Naive thymus-derived CD4-positive, alpha-beta T cell (primary cell): ENCODE results near the gene AMBRA1. TPM values are rescaled to one million over a fixed set of nuclear protein-coding genes. Genes with fewer than 3 reads are reported as not detected.
A peak's percentile ranks its signal among the peaks of the same experiment; 100 is the strongest.

Experiments used
- ATAC-seq: fragments of 150-1000 bp; cut with Tn5 transposase; 2 replicates; pipeline ENCODE4 v1.10.0; 2021; ENCODE audit warnings: mild to moderate bottlenecking, moderate library complexity
- CTCF ChIA-PET: fragments of 350-600 bp; sonication (Branson Sonifier 250); formaldehyde crosslinking; loops from one replicate; lab custom pipeline; 2021; ENCODE audit warnings: antibody characterized with exemption; lab: Charles Lee
- POLR2A ChIA-PET: fragments of 350-600 bp; sonication (Branson Sonifier 250); formaldehyde crosslinking; loops from one replicate; lab custom pipeline; 2021; ENCODE audit warnings: antibody characterized with exemption, inconsistent platforms; lab: Charles Lee
- DNase-seq, 9 donors: peaks; one replicate each; pipeline versions ENCODE4 v3.0.0 to v3.0.0-alpha.2; 2020 to 2022; ENCODE audit warnings: mixed read lengths in 1 of 9
- H3K27ac ChIP-seq: one replicate; pipeline ENCODE4 v1.7.0; 2013; ENCODE audit warnings: mild to moderate bottlenecking, low read depth, low read length, moderate library complexity
- H3K27me3 ChIP-seq, 2 donors: one replicate each; pipeline ENCODE4 v1.7.0; 2013; ENCODE audit warnings: low read length in 2 of 2, mild to moderate bottlenecking in 2 of 2, moderate library complexity in 2 of 2; ENCODE audit not compliant: control insufficient read depth in 2 of 2, insufficient read depth in 2 of 2
- H3K36me3 ChIP-seq, 3 experiments: 1 replicate in 2 of 3; 2 replicates in 1 of 3; pipeline ENCODE4 v1.7.0; 2013; ENCODE audit warnings: low read length in 3 of 3, mild to moderate bottlenecking in 3 of 3, moderate library complexity in 1 of 3; ENCODE audit not compliant: insufficient read depth in 3 of 3, control insufficient read depth in 2 of 3
- H3K4me1 ChIP-seq, 2 donors: one replicate each; pipeline ENCODE4 v1.7.0; 2013; ENCODE audit warnings: low read length in 2 of 2, mild to moderate bottlenecking in 2 of 2, moderate library complexity in 1 of 2; ENCODE audit not compliant: control insufficient read depth in 2 of 2, insufficient read depth in 2 of 2
- H3K4me3 ChIP-seq: 2 replicates; pipeline ENCODE4 v1.7.0; 2013; ENCODE audit warnings: mild to moderate bottlenecking, low read length
- H3K9me3 ChIP-seq, 3 experiments: 1 replicate in 2 of 3; 2 replicates in 1 of 3; pipeline ENCODE4 v1.7.0; 2013; ENCODE audit warnings: low read length in 3 of 3; ENCODE audit not compliant: control insufficient read depth in 2 of 3
- H3K27ac Mint-ChIP-seq, 9 donors: one replicate each; pipeline ENCODE4 v1.8.0; 2020 to 2022; ENCODE audit warnings: mixed read lengths in 9 of 9, mild to moderate bottlenecking in 8 of 9, moderate library complexity in 5 of 9, inconsistent platforms in 2 of 9
- H3K27me3 Mint-ChIP-seq, 5 donors: one replicate each; pipeline ENCODE4 v1.8.0; 2021 to 2022; ENCODE audit warnings: mixed read lengths in 5 of 5, mild to moderate bottlenecking in 1 of 5
- H3K36me3 Mint-ChIP-seq, 5 donors: one replicate each; pipeline ENCODE4 v1.8.0; 2020 to 2022; ENCODE audit warnings: mixed read lengths in 5 of 5, mild to moderate bottlenecking in 3 of 5, inconsistent platforms in 1 of 5
- H3K4me1 Mint-ChIP-seq, 7 donors: one replicate each; pipeline ENCODE4 v1.8.0; 2020 to 2022; ENCODE audit warnings: mixed read lengths in 7 of 7, mild to moderate bottlenecking in 3 of 7, inconsistent platforms in 1 of 7
- H3K4me3 Mint-ChIP-seq, 10 donors: one replicate each; pipeline ENCODE4 v1.8.0; 2020 to 2022; ENCODE audit warnings: mild to moderate bottlenecking in 10 of 10, mixed read lengths in 10 of 10, moderate library complexity in 6 of 10, inconsistent platforms in 2 of 10
- H3K9me3 Mint-ChIP-seq, 11 donors: one replicate each; pipeline ENCODE4 v1.8.0; 2020 to 2022; ENCODE audit warnings: mixed read lengths in 11 of 11, mild to moderate bottlenecking in 4 of 11, inconsistent platforms in 1 of 11, moderate library complexity in 1 of 11
- intact Hi-C, 2 donors: fragments of 100-400 bp; cut with micrococcal nuclease; formaldehyde crosslinking; loops; one replicate each; pipeline ENCODE4 v1.15.1; 2023
- polyA plus RNA-seq, 2 donors: library from polyadenylated mRNA; unstranded; fragments of 300-500 nt; fragmentation: Illumina TruSeq; gene quantifications; one replicate each; pipeline ENCODE4 v1.2.3, GENCODE V29; 2021
- total RNA-seq, 6 experiments: library from RNA in 5 of 6; stranded (reverse) in 5 of 6; gene quantifications; 1 replicate in 5 of 6; 2 replicates in 1 of 6; pipeline ENCODE4 v1.2.3 and lab custom pipeline; 2021 to 2026

AMBRA1 gene
- total and polyA plus RNA-seq, 7 experiments from 2014 or later = 8.9 to 48.7 (median 41.2) TPM

DNA sequence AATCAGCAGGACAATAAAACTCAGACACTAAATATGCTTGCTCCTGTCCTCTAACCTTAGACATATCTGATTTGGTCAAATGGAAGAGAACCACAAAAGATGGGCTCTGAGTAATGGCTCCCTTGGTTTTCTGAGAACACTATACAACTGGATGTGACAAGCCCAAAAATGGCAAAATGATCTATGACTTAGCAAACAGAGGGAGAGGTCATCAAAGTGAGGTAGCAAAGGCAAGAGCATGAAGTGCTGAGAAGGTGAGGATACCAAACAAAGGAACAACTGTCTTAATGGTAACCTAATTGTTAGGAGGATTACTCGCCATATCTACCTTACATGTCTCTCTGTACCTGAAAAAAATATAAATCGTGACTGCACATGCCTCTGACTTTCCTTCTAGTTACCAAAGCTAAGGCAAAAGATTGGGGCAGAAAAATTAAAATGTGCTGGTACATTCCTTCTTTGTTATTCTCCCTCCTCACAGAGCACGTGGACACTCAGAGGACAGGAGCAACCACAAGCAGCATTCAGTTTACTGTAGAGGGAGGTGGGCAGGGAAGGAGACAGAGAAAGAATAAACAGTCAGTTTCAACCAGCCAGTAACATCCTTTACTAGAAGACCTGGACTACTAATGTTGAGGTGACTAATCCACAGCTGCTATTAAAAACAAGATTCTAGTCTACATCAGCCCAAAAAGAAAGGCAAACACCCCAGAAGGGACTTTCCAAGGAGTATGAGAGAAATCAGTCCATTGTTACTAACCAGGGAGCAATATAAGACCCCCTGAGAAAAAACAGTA is 88.8 kb downstream of the AMBRA1 start:
- peak overlapping the region in 2 of 9 donors; percentile 56 to 65 for H3K27ac Mint-ChIP-seq
- peaks cover 12 to 52% (median 34%) of the 10 kb centered on the region in 5 donors for H3K36me3 Mint-ChIP-seq
- no peaks in the 10 kb centered on the region for H3K9me3 ChIP-seq
- no peak overlapping the region for H3K4me3 ChIP-seq
- no peaks in the 10 kb centered on the region for H3K9me3 Mint-ChIP-seq
- peaks cover 5 to 44% (median 11%) of the 10 kb centered on the region in 3 experiments for H3K36me3 ChIP-seq
- CTCF ChIA-PET = no interaction called here
- no peaks in the 10 kb centered on the region for H3K4me1 ChIP-seq
- DNase-seq (no peak), ATAC-seq (no peak)
- no peak overlapping the region for H3K4me3 Mint-ChIP-seq
- POLR2A ChIA-PET = no interaction called here
- no peak overlapping the region for H3K27ac ChIP-seq
- no peaks in the 10 kb centered on the region for H3K27me3 ChIP-seq
- H3K4me1 Mint-ChIP-seq = peaks cover 4 to 26% (median 7%) of the 10 kb centered on the region in 7 donors
- intact Hi-C loops = no loop called here
- no peaks in the 10 kb centered on the region for H3K27me3 Mint-ChIP-seq

DNA sequence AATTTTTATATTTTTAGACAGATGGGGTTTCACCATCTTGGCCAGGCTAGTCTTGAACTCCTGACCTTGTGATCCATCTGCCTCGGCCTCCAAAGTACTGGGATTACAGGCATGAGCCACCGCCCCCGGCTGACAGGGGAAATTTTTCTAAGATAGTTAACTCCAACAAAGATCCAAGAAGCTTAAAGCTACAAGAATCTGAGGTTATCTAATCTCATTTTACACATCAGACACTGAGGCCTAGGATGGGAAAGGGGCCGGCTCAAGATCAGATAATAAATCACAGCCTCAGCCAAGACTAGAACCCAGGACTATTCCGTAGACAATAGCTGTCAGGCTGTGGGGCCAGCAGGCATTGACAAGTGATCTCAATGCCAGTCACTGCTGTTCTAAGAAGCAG is 94.0 kb downstream of the AMBRA1 start:
- Mint-ChIP-seq H3K27ac (no peak overlapping the region), H3K27me3 (no peaks in the 10 kb centered on the region), H3K4me3 (no peak overlapping the region), H3K36me3 (peaks cover 2 to 38% (median 13%) of the 10 kb centered on the region in 5 donors), H3K4me1 (peaks cover 0 to 16% (median 7%) of the 10 kb centered on the region in 7 donors), H3K9me3 (no peaks in the 10 kb centered on the region)
- H3K4me3 ChIP-seq = no peak overlapping the region
- H3K36me3 ChIP-seq = peaks cover 5 to 22% (median 13%) of the 10 kb centered on the region in 3 experiments
- no peak overlapping the region for H3K27ac ChIP-seq
- intact Hi-C loops = loop anchor here in 1 of 2 donors (2.0 kb wide), 1 partner anchor 15 kb away; no protein-coding TSS in a partner anchor
- no peak for ATAC-seq
- POLR2A ChIA-PET = interaction anchor here (1.7 kb wide), 1 partner anchor 9 kb away, joined by 6 read pairs; no protein-coding TSS in a partner anchor
- H3K4me1 ChIP-seq = no peaks in the 10 kb centered on the region
- CTCF ChIA-PET = interaction anchor here (0.6 to 1.6 kb wide), 2 partner anchors 10 to 336 kb away, joined by 4 to 5 read pairs; no protein-coding TSS in a partner anchor
- H3K27me3 ChIP-seq = no peaks in the 10 kb centered on the region
- no peak for DNase-seq
- no peaks in the 10 kb centered on the region for H3K9me3 ChIP-seq

DNA sequence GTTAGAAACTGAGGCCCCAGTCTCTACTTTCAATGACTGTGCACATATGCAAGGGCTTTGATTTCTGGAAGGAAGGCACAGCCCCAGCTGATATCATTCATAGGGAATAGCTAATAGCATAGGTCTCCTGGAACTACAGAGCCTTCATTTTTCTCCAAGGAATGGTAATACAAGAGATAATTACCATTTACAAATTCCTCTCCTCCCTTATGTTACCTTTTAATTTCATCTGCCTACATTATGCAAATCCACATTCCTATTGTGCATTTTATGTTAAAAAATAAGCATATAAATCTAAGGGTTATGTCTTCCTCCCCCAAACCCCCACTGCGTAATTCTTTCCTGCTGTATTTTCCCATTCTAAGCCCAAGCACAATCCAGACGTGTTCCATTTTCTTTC is 94.9 kb downstream of the AMBRA1 start:
- H3K4me1 ChIP-seq = no peaks in the 10 kb centered on the region
- intact Hi-C loops = loop anchor here in 1 of 2 donors (2.0 kb wide), 1 partner anchor 14 kb away; no protein-coding TSS in a partner anchor
- DNase-seq (no peak), ATAC-seq (no peak)
- Mint-ChIP-seq H3K9me3 (no peaks in the 10 kb centered on the region), H3K27ac (peak overlapping the region in 1 of 9 donors; percentile 1), H3K36me3 (peaks cover 0 to 42% (median 10%) of the 10 kb centered on the region in 5 donors), H3K4me3 (no peak overlapping the region), H3K4me1 (peaks cover 0 to 16% (median 6%) of the 10 kb centered on the region in 7 donors), H3K27me3 (no peaks in the 10 kb centered on the region)
- no peaks in the 10 kb centered on the region for H3K27me3 ChIP-seq
- peaks cover 0 to 22% (median 11%) of the 10 kb centered on the region in 3 experiments for H3K36me3 ChIP-seq
- CTCF ChIA-PET = interaction anchor here (0.6 to 1.6 kb wide), 2 partner anchors 9 to 337 kb away, joined by 4 to 5 read pairs; no protein-coding TSS in a partner anchor
- H3K4me3 ChIP-seq = no peak overlapping the region
- H3K9me3 ChIP-seq = no peaks in the 10 kb centered on the region
- POLR2A ChIA-PET = interaction anchor here (1.7 kb wide), 1 partner anchor 8 kb away, joined by 6 read pairs; no protein-coding TSS in a partner anchor
- H3K27ac ChIP-seq = no peak overlapping the region

DNA sequence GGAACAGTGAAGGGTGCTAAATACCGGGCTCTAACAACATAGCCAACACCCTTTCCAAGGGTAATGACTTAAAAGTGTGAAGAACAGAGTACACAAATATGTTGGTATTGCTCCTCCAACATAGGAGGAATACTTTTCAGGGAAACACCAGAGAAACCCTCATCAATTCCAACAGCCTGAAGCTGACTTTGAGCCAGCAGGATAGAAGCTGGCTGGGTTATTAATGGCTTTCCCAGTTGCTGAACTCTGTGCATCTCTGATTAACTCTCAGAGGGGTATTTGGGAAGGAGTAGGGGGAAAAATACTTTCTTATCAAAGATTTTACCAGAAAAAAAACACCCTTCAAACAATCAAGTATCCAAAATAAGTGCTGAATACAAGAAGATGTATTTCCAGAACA is 95.6 kb downstream of the AMBRA1 start:
- no peaks in the 10 kb centered on the region for H3K9me3 Mint-ChIP-seq
- Histone ChIP-seq H3K4me3 (no peak overlapping the region), H3K27ac (no peak overlapping the region), H3K36me3 (peaks cover 0 to 27% (median 15%) of the 10 kb centered on the region in 3 experiments), H3K9me3 (no peaks in the 10 kb centered on the region), H3K4me1 (no peaks in the 10 kb centered on the region), H3K27me3 (no peaks in the 10 kb centered on the region)
- ATAC-seq (no peak), DNase-seq (no peak)
- ChIA-PET CTCF (no interaction called here), POLR2A (no interaction called here)
- peaks cover 0 to 50% (median 9%) of the 10 kb centered on the region in 5 donors for H3K36me3 Mint-ChIP-seq
- peak overlapping the region in 4 of 9 donors; percentile 18 to 55 (median 44) for H3K27ac Mint-ChIP-seq
- H3K4me3 Mint-ChIP-seq = no peak overlapping the region
- intact Hi-C loops = loop anchor here in 1 of 2 donors (2.0 kb wide), 1 partner anchor 13 kb away; no protein-coding TSS in a partner anchor
- H3K27me3 Mint-ChIP-seq = no peaks in the 10 kb centered on the region
- H3K4me1 Mint-ChIP-seq = peaks cover 0 to 16% (median 6%) of the 10 kb centered on the region in 7 donors

DNA sequence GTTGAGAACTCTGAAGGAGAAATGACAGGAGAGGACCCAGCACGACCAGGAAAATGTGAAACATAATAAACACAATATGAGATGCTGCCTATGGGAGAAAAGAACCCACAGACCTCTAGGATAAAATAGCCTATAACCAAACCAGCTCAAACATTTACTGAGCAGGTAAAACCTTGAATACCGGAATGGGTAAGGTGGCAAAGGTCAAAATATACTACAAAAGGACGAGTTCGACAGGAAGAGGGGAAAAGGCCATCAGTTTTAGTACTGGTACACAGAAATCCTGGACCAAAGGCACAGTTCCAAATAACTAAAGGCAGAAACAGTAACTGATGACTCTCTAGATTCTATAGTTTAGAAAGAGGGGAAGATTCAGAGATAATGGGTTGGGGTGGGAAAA is 96.3 kb downstream of the AMBRA1 start:
- Mint-ChIP-seq H3K36me3 (peaks cover 0 to 49% (median 6%) of the 10 kb centered on the region in 5 donors), H3K27me3 (no peaks in the 10 kb centered on the region)

DNA sequence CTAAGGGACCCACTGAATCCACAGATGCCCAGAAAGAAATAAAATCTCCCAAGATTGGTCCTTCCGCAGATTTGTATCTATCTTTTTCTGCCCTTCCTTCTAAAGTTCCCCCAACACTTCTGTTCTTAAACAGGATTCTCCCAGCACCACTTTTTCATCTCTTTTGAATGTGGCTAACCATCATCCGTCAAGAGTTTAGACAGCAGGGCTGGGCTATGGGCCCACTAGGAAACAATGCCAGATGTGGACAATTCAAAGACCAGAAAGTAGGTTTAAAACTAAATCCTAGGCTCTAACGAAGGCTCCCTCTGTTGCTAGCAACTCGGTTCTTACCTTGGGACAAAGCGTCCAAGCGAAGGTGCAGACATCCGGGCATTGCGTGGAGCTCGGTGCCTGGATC is 100.0 kb downstream of the AMBRA1 start:
- Histone ChIP-seq H3K9me3 (no peaks in the 10 kb centered on the region), H3K27me3 (no peaks in the 10 kb centered on the region), H3K27ac (no peak overlapping the region), H3K4me3 (no peak overlapping the region), H3K36me3 (peaks cover 0 to 52% (median 20%) of the 10 kb centered on the region in 3 experiments), H3K4me1 (no peaks in the 10 kb centered on the region)
- H3K4me1 Mint-ChIP-seq = peaks cover 0 to 25% (median 8%) of the 10 kb centered on the region in 7 donors
- peaks cover 0 to 38% (median 8%) of the 10 kb centered on the region in 5 donors for H3K36me3 Mint-ChIP-seq
- intact Hi-C loops = no loop called here
- DNase-seq (no peak), ATAC-seq (no peak)
- ChIA-PET POLR2A (no interaction called here), CTCF (no interaction called here)
- no peaks in the 10 kb centered on the region for H3K27me3 Mint-ChIP-seq
- H3K27ac Mint-ChIP-seq = no peak overlapping the region
- H3K9me3 Mint-ChIP-seq = no peaks in the 10 kb centered on the region
- no peak overlapping the region for H3K4me3 Mint-ChIP-seq

More for the DNA sequence above, 96.3 kb downstream of the AMBRA1 start:
- Histone ChIP-seq H3K27ac (no peak overlapping the region), H3K27me3 (no peaks in the 10 kb centered on the region), H3K36me3 (peaks cover 0 to 29% (median 15%) of the 10 kb centered on the region in 3 experiments), H3K4me1 (no peaks in the 10 kb centered on the region), H3K4me3 (no peak overlapping the region), H3K9me3 (no peaks in the 10 kb centered on the region)
- Mint-ChIP-seq H3K27ac (no peak overlapping the region), H3K4me3 (no peak overlapping the region), H3K9me3 (no peaks in the 10 kb centered on the region), H3K4me1 (peaks cover 0 to 16% (median 6%) of the 10 kb centered on the region in 7 donors)
- intact Hi-C loops = no loop called here
- DNase-seq (no peak), ATAC-seq (no peak)
- ChIA-PET CTCF (interaction anchor here (1.5 kb wide), 1 partner anchor 41 kb away, joined by 3 read pairs; no protein-coding TSS in a partner anchor), POLR2A (no interaction called here)
